ENCODE results near the gene SEC61G.

The SEC61G gene

GRCh38 chr7:54758702-54759592, at the start of gene SEC61G:
SEC61G (minus strand) TSS chr7:54759211; CDS start chr7:54757588, 1,623 bp downstream.
- peak; percentile 78 for DNase-seq

GRCh38 chr7:54802841-54803240, 43.8 kb upstream of the SEC61G start:
- DNase-seq, result no peak

- DNase-seq, result no peak
These were observed 43.1 kb upstream of the SEC61G start for GRCh38 chr7:54802114-54802513.

GRCh38 chr7:54799792-54800191, 40.8 kb upstream of the SEC61G start:
- no peak for DNase-seq

GRCh38 chr7:54798530-54798929, 39.5 kb upstream of the SEC61G start:
- DNase-seq, result no peak

GRCh38 chr7:54796853-54797252, 37.8 kb upstream of the SEC61G start:
- no peak for DNase-seq

GRCh38 chr7:54796150-54796549, 37.1 kb upstream of the SEC61G start:
- no peak for DNase-seq

- no peak for DNase-seq
These were observed 33.4 kb upstream of the SEC61G start for GRCh38 chr7:54792383-54792782.

GRCh38 chr7:54788664-54789063, 29.7 kb upstream of the SEC61G start:
- DNase-seq, result no peak

- DNase-seq, result no peak
These were observed 26.2 kb upstream of the SEC61G start for GRCh38 chr7:54785261-54785660.

- no peak for DNase-seq
These were observed 24.9 kb upstream of the SEC61G start for GRCh38 chr7:54783952-54784351.

GRCh38 chr7:54782829-54783228, 23.8 kb upstream of the SEC61G start:
- no peak for DNase-seq

- DNase-seq, result no peak
These were observed 23.3 kb upstream of the SEC61G start for GRCh38 chr7:54782314-54782713.

- DNase-seq, result no peak
These were observed 22.3 kb upstream of the SEC61G start for GRCh38 chr7:54781134-54781920.

- no peak for DNase-seq
These were observed 21.5 kb upstream of the SEC61G start for GRCh38 chr7:54780490-54780889.

- DNase-seq, result no peak
These were observed 19.9 kb upstream of the SEC61G start for GRCh38 chr7:54778696-54779540.

- no peak for DNase-seq
These were observed 19.2 kb upstream of the SEC61G start for GRCh38 chr7:54778166-54778565.

- no peak for DNase-seq
These were observed 16.1 kb upstream of the SEC61G start for GRCh38 chr7:54774785-54775740.

GRCh38 chr7:54773472-54774399, 14.7 kb upstream of the SEC61G start:
- DNase-seq, result peak; percentile 48

GRCh38 chr7:54769203-54769602, 10.2 kb upstream of the SEC61G start:
- no peak for DNase-seq

- no peak for DNase-seq
These were observed 5.8 kb upstream of the SEC61G start for GRCh38 chr7:54764861-54765260.

All from KG1 (cell line).